OCI-LY7 (cell line): ENCODE measurements around the gene SOX8. TPM values are rescaled to one million over a fixed set of nuclear protein-coding genes. Genes with fewer than 3 reads are reported as not detected.

Experiments
- BruUV-seq: library from RNA; stranded (reverse); fragments of 400-500 nt; replicated peaks from 2 replicates; lab custom pipeline; 2021; lab: Mats Ljungman, UMichigan
- CTCF ChIA-PET: fragments of 300-600 bp; sonication (Branson Sonifier 250); formaldehyde crosslinking; loops from one replicate; lab custom pipeline; 2022; ENCODE audit warnings: antibody characterized with exemption; ENCODE audit not compliant: unreplicated experiment; lab: Charles Lee
- POLR2A ChIA-PET: fragments of 300-600 bp; sonication (Branson Sonifier 250); formaldehyde crosslinking; loops from one replicate; lab custom pipeline; 2022; ENCODE audit warnings: antibody characterized with exemption; lab: Charles Lee
- DNase-seq: peaks from one replicate; pipeline ENCODE4 v3.0.0-alpha.2; 2015; ENCODE audit warnings: low spot score
- H2AFZ ChIP-seq: fragments of 200-600 bp; sonication (generic), shearing (Covaris generic); 2 replicates; pipeline ENCODE4 v1.6.1; 2014; ENCODE audit warnings: mild to moderate bottlenecking, antibody characterized with exemption, low read length, moderate library complexity
- H3K27ac ChIP-seq: fragments of 200-600 bp; sonication (generic); 2 replicates; pipeline ENCODE4 v1.5.1; 2014; ENCODE audit warnings: mixed run types, low read depth, mild to moderate bottlenecking, moderate library complexity, low read length, inconsistent platforms; ENCODE audit not compliant: poor library complexity, severe bottlenecking
- H3K36me3 ChIP-seq: fragments of 200-600 bp; sonication (generic); 2 replicates; pipeline ENCODE4 v1.6.1; 2014; ENCODE audit warnings: mild to moderate bottlenecking, antibody characterized with exemption, low read length, moderate library complexity, mixed read lengths; ENCODE audit not compliant: insufficient read depth
- H3K4me1 ChIP-seq: fragments of 200-600 bp; sonication (generic); 2 replicates; pipeline ENCODE4 v1.5.1; 2014; ENCODE audit warnings: mild to moderate bottlenecking, low read length; ENCODE audit not compliant: insufficient read depth, poor library complexity, severe bottlenecking
- H3K4me2 ChIP-seq: fragments of 200-600 bp; sonication (generic); 2 replicates; pipeline ENCODE4 v1.6.1; 2014; ENCODE audit warnings: mild to moderate bottlenecking, low read length
- H3K4me3 ChIP-seq: fragments of 200-600 bp; sonication (generic); 2 replicates; pipeline ENCODE4 v1.5.1; 2014; ENCODE audit warnings: mild to moderate bottlenecking, low read depth, low read length; ENCODE audit not compliant: poor library complexity, severe bottlenecking
- H3K79me2 ChIP-seq: fragments of 200-600 bp; sonication (generic); 2 replicates; pipeline ENCODE4 v1.6.1; 2016; ENCODE audit warnings: low read depth, mild to moderate bottlenecking, low read length, moderate library complexity, mixed read lengths; ENCODE audit not compliant: insufficient read depth
- H3K9me2 ChIP-seq: fragments of 200-600 bp; sonication (generic); 2 replicates; pipeline ENCODE4 v1.6.1; 2016; ENCODE audit warnings: mild to moderate bottlenecking, low read length, mixed read lengths; ENCODE audit not compliant: insufficient read depth
- H3K9me3 ChIP-seq: fragments of 200-600 bp; sonication (generic); 2 replicates; pipeline ENCODE4 v1.6.1; 2014; ENCODE audit warnings: mild to moderate bottlenecking, mixed run types, low read length, mixed read lengths
- H4K20me1 ChIP-seq: fragments of 200-600 bp; sonication (generic); 2 replicates; pipeline ENCODE4 v1.6.1; 2014; ENCODE audit warnings: mild to moderate bottlenecking, antibody characterized with exemption, low read length, moderate library complexity, mixed read lengths; ENCODE audit not compliant: insufficient read depth
- EZH2phosphoT487 ChIP-seq: fragments of 200-600 bp; sonication (generic); IDR thresholded peaks from 2 replicates; pipeline ENCODE4 v1.6.1; 2018; ENCODE audit warnings: low read depth, borderline replicate concordance, mild to moderate bottlenecking, mixed run types, antibody characterized with exemption, low read length, moderate library complexity, mixed read lengths
- intact Hi-C: fragments of 100-400 bp; cut with micrococcal nuclease; formaldehyde crosslinking; loops from one replicate; pipeline ENCODE4 v1.10.0; 2022; ENCODE audit not compliant: unreplicated experiment
- total RNA-seq, 2 experiments: library from RNA; depleted of rRNA in 1 of 2; stranded (reverse); fragments of >200 nt in 1 of 2; shearing (Covaris generic) in 1 of 2; gene quantifications; 2 replicates each; pipeline ENCODE4 v1.2.3, GENCODE V29; 2014 to 2022
- TF ChIP-seq, protein P1 (sequence below): fragments of 200-600 bp; sonication (generic); conservative IDR thresholded peaks from 2 replicates; pipeline ENCODE4 v1.5.1; 2014; ENCODE audit warnings: mild to moderate bottlenecking, antibody characterized with exemption, low read length, moderate library complexity, mixed read lengths

The SOX8 gene
- total RNA-seq, 2 experiments from 2014 or later, result 0.85 to 2.4 TPM

DNA sequence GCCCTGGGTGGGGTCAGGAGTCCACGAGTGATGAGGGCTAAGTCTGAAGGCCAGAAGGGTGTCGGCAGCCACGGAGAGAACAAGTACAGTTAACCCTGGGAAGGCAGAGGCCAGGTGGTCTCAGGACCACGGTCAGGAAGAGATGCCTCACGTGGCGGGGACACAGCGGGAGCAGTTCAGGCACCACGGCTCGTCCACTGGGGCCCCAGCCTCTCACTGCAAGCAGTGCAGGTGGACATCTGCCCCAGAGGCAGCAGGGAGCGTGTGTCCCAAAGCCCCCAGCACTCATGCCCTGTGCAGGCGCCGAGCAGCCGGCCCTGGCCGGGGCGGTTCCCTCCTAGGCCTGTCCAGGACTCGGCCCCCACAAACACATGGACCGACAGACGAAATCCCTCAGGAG lies 15.5 kb upstream of the SOX8 start:
- intact Hi-C loops, result no loop called here
- DNase-seq, result no peak
- no peak for TF ChIP-seq EZH2phosphoT487
- TF ChIP-seq, protein P1, sequence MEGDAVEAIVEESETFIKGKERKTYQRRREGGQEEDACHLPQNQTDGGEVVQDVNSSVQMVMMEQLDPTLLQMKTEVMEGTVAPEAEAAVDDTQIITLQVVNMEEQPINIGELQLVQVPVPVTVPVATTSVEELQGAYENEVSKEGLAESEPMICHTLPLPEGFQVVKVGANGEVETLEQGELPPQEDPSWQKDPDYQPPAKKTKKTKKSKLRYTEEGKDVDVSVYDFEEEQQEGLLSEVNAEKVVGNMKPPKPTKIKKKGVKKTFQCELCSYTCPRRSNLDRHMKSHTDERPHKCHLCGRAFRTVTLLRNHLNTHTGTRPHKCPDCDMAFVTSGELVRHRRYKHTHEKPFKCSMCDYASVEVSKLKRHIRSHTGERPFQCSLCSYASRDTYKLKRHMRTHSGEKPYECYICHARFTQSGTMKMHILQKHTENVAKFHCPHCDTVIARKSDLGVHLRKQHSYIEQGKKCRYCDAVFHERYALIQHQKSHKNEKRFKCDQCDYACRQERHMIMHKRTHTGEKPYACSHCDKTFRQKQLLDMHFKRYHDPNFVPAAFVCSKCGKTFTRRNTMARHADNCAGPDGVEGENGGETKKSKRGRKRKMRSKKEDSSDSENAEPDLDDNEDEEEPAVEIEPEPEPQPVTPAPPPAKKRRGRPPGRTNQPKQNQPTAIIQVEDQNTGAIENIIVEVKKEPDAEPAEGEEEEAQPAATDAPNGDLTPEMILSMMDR, result no peak
- no peaks in the 10 kb centered on the region for H4K20me1 ChIP-seq
- H3K9me2 ChIP-seq, result no peaks in the 10 kb centered on the region
- H3K27ac ChIP-seq, result no peak overlapping the region
- no peak overlapping the region for H3K4me2 ChIP-seq
- ChIA-PET CTCF (no interaction called here), POLR2A (no interaction called here)
- 0 out of 2 replicates have a peak, but pooled peaks cover 4% of the 10 kb centered on the region for H3K36me3 ChIP-seq
- H3K79me2 ChIP-seq, result no peaks in the 10 kb centered on the region
- BruUV-seq, result no TSS peak
- H3K9me3 ChIP-seq, result no peaks in the 10 kb centered on the region
- no peak overlapping the region for H3K4me3 ChIP-seq
- H2AFZ ChIP-seq, result no peak overlapping the region
- H3K4me1 ChIP-seq, result peaks cover 8% of the 10 kb centered on the region

DNA sequence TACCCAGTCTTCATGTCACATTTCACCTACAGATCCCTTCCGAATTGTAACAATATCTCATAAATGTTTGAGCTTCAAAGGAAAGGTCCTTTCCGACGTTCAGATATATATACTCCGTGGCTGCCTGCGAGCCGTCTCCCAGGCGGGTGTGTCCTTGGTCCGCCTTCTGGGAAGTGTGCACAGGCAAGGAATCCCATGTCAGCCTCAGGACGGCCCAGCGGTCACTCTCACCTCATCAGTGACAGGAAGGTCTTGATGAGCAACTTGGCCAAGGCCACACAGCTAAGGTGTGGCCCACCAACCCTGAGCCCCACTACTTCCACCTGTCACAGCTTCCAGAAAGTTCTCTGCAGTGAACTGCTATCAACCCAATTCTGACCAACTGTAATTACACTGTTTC lies 15.1 kb upstream of the SOX8 start:
- BruUV-seq, result no TSS peak
- Histone ChIP-seq H2AFZ (no peak overlapping the region), H3K4me3 (no peak overlapping the region), H3K9me3 (no peaks in the 10 kb centered on the region), H3K4me2 (no peak overlapping the region), H3K36me3 (0 out of 2 replicates have a peak, but pooled peaks cover 4% of the 10 kb centered on the region), H3K9me2 (no peaks in the 10 kb centered on the region), H3K4me1 (peaks cover 12% of the 10 kb centered on the region), H3K79me2 (no peaks in the 10 kb centered on the region), H4K20me1 (no peaks in the 10 kb centered on the region), H3K27ac (no peak overlapping the region)
- no peak for DNase-seq
- intact Hi-C loops, result no loop called here
- no peak for TF ChIP-seq EZH2phosphoT487
- TF ChIP-seq, protein P1, result no peak
- CTCF ChIA-PET, result no interaction called here
- POLR2A ChIA-PET, result no interaction called here

DNA sequence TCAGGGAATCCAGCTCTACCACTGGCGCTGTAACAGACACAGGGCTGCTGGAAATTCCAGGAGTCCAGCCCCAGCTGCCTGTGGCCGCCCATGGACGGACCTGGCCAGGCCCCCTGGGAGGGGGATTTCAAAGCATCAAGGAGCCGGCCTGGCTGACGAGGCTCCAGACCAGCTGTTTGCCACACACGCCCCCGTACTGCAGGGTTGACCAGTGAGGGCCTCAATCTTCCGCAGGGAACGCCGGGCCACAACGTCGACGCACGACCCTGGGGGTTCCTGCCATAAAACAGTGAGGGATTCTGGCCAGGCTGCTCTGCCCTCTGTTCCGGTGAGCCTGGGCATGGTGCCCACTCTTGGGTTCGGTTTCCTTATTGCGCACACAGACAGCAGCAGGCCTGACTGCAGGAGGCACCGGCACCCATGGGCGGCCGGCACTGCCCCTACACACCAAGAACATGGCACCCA lies 14.5 kb upstream of the SOX8 start:
- Histone ChIP-seq H3K79me2 (no peaks in the 10 kb centered on the region), H3K36me3 (0 out of 2 replicates have a peak, but pooled peaks cover 4% of the 10 kb centered on the region), H3K27ac (no peak overlapping the region), H4K20me1 (no peaks in the 10 kb centered on the region), H3K9me3 (no peaks in the 10 kb centered on the region), H3K4me3 (no peak overlapping the region), H2AFZ (no peak overlapping the region), H3K4me2 (no peak overlapping the region), H3K4me1 (peaks cover 13% of the 10 kb centered on the region), H3K9me2 (no peaks in the 10 kb centered on the region)
- BruUV-seq, result no TSS peak
- no peak for TF ChIP-seq EZH2phosphoT487
- TF ChIP-seq, protein P1, result no peak
- POLR2A ChIA-PET, result interaction anchor here (0.6 kb wide), 1 partner anchor 427 kb away, joined by 3 read pairs; no protein-coding TSS in a partner anchor
- no peak for DNase-seq
- intact Hi-C loops, result no loop called here
- CTCF ChIA-PET, result no interaction called here
